Measurements from ENCODE around the gene ASPN. TPM values are rescaled to one million over a fixed set of nuclear protein-coding genes. Genes with fewer than 3 reads are reported as not detected.

ASPN gene
- total RNA-seq, 3 donors from 2014 or later (not counting 1 experiment from before 2014, with no cell fraction given) = not detected

DNA sequence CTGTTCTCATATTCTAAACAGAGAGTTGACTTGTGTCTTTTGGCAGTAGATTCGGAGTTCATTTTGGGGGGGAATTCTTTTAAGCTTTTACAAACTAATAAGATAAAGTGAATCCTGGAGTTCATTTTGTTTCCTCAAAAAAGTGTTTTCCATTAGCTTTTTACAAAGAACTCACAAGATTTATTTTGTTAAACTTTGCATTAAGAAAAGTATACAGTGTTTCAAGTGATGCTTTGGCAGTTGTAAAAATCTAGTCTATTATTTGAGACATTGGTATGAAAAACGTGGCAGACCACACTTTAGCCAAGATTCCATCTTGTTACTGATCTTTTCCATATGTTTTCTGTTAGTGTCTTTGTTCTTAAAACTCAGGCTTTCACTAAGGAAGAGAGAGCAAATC, 56.8 kb downstream of the ASPN start:
- Histone ChIP-seq H3K4me3 (ENCODE audit: low read length) (no peak overlapping the region), H3K4me1 (ENCODE audit: control insufficient read depth, insufficient read depth, low read length) (no peaks in the 10 kb centered on the region), H3K27ac (ENCODE audit: low read length) (no peak overlapping the region), H3K36me3 (ENCODE audit: control insufficient read depth, insufficient read depth, low read length) (no peaks in the 10 kb centered on the region), H3K9me3 (ENCODE audit: control insufficient read depth, insufficient read depth, low read length) (no peaks in the 10 kb centered on the region), H3K27me3 (ENCODE audit: control insufficient read depth, insufficient read depth, low read length) (no peaks in the 10 kb centered on the region)
- TF ChIP-seq, protein P1, sequence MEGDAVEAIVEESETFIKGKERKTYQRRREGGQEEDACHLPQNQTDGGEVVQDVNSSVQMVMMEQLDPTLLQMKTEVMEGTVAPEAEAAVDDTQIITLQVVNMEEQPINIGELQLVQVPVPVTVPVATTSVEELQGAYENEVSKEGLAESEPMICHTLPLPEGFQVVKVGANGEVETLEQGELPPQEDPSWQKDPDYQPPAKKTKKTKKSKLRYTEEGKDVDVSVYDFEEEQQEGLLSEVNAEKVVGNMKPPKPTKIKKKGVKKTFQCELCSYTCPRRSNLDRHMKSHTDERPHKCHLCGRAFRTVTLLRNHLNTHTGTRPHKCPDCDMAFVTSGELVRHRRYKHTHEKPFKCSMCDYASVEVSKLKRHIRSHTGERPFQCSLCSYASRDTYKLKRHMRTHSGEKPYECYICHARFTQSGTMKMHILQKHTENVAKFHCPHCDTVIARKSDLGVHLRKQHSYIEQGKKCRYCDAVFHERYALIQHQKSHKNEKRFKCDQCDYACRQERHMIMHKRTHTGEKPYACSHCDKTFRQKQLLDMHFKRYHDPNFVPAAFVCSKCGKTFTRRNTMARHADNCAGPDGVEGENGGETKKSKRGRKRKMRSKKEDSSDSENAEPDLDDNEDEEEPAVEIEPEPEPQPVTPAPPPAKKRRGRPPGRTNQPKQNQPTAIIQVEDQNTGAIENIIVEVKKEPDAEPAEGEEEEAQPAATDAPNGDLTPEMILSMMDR (IDR thresholded peaks at IDR 0.05) = no peak
- ATAC-seq (no peak), DNase-seq (no peak)
- Mint-ChIP-seq H3K27ac (no peak overlapping the region), H3K9me3 (no peaks in the 10 kb centered on the region), H3K27me3 (ENCODE audit: low read depth in 2 of 2) (no peaks in the 10 kb centered on the region), H3K4me3 (no peak overlapping the region), H3K36me3 (no peaks in the 10 kb centered on the region), H3K4me1 (no peaks in the 10 kb centered on the region)
- intact Hi-C loops (cut with micrococcal nuclease) = no loop called here
- 80% methylated on average over 1 of the region's 2 CpGs for WGBS (ENCODE audit: insufficient coverage)

DNA sequence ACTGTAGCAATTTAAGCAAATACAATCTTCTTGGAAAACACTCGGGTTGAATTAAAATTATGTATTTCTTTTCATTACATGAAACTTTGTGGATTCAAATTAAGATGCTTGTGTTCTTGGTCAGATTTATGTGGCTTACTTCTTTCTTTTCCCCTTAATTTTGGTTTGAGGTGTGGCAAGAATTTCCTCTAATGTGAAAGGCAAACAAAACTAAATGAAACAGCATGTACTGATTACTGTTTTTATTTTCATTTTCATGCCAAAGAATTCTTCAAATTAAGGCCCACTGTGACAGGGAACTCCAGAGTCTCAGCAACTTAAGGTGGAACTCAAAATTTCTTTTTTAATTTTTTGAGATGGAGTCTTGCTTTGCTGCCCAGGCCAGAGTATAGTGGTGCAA, 58.0 kb downstream of the ASPN start, which contains the start of gene OMD:
Gene OMD (minus strand): TSS at position 132 of the 400 bp plus-strand sequence. CDS start 6,913 bp downstream, outside the sequence.
- WGBS (ENCODE audit: insufficient coverage) = no CpG with 5 or more reads among the region's 1 CpG
- H3K4me3 ChIP-seq (ENCODE audit: low read length) = no peak within 1 kb of the TSS
- Mint-ChIP-seq H3K36me3 (no peaks in the 10 kb centered on the region), H3K9me3 (no peaks in the 10 kb centered on the region), H3K27ac (no peak within 1 kb of the TSS), H3K4me3 (no peak within 1 kb of the TSS), H3K27me3 (ENCODE audit: low read depth in 2 of 2) (no peaks in the 10 kb centered on the region), H3K4me1 (no peaks in the 10 kb centered on the region)
- intact Hi-C loops (cut with micrococcal nuclease) = no loop called here
- H3K27me3 ChIP-seq (ENCODE audit: control insufficient read depth, insufficient read depth, low read length) = no peaks in the 10 kb centered on the region
- H3K36me3 ChIP-seq (ENCODE audit: control insufficient read depth, insufficient read depth, low read length) = no peaks in the 10 kb centered on the region
- no peak within 1 kb of the TSS for H3K27ac ChIP-seq (ENCODE audit: low read length)
- no peaks in the 10 kb centered on the region for H3K9me3 ChIP-seq (ENCODE audit: control insufficient read depth, insufficient read depth, low read length)
- DNase-seq (no peak), ATAC-seq (no peak)
- TF ChIP-seq, protein P1 (IDR thresholded peaks at IDR 0.05) = no peak
- no peaks in the 10 kb centered on the region for H3K4me1 ChIP-seq (ENCODE audit: control insufficient read depth, insufficient read depth, low read length)

DNA sequence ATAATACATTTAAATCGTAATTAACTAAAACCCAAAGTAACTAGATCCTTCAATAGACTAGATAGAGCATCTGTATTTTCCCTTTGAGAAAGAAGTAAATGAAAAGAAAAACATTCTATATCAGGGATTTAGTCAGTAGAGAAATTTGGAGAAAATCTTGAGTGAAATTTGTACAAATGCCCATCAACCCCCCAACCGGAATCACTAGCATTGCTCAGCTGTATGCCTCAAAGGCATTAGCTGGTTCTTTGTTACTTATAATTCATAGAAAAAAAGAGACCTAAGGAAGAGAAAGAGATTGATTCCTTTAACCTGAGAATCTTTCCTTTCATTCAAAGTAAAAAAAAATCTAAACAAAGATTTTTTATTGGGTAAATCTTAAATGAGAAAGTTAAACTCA, 58.7 kb downstream of the ASPN start:
- no peak overlapping the region for H3K4me3 Mint-ChIP-seq
- Histone ChIP-seq H3K27me3 (ENCODE audit: control insufficient read depth, insufficient read depth, low read length) (no peaks in the 10 kb centered on the region), H3K9me3 (ENCODE audit: control insufficient read depth, insufficient read depth, low read length) (no peaks in the 10 kb centered on the region), H3K4me1 (ENCODE audit: control insufficient read depth, insufficient read depth, low read length) (no peaks in the 10 kb centered on the region), H3K36me3 (ENCODE audit: control insufficient read depth, insufficient read depth, low read length) (no peaks in the 10 kb centered on the region), H3K4me3 (ENCODE audit: low read length) (no peak overlapping the region), H3K27ac (ENCODE audit: low read length) (no peak overlapping the region)
- intact Hi-C loops (cut with micrococcal nuclease) = no loop called here
- H3K27ac Mint-ChIP-seq = no peak overlapping the region
- H3K9me3 Mint-ChIP-seq = no peaks in the 10 kb centered on the region
- TF ChIP-seq, protein P1 (IDR thresholded peaks at IDR 0.05) = no peak
- no peaks in the 10 kb centered on the region for H3K4me1 Mint-ChIP-seq
- DNase-seq = no peak
- no peaks in the 10 kb centered on the region for H3K27me3 Mint-ChIP-seq (ENCODE audit: low read depth in 2 of 2)
- no CpG with 5 or more reads among the region's 2 CpGs for WGBS (ENCODE audit: insufficient coverage)
- H3K36me3 Mint-ChIP-seq = no peaks in the 10 kb centered on the region
- ATAC-seq = no peak

DNA sequence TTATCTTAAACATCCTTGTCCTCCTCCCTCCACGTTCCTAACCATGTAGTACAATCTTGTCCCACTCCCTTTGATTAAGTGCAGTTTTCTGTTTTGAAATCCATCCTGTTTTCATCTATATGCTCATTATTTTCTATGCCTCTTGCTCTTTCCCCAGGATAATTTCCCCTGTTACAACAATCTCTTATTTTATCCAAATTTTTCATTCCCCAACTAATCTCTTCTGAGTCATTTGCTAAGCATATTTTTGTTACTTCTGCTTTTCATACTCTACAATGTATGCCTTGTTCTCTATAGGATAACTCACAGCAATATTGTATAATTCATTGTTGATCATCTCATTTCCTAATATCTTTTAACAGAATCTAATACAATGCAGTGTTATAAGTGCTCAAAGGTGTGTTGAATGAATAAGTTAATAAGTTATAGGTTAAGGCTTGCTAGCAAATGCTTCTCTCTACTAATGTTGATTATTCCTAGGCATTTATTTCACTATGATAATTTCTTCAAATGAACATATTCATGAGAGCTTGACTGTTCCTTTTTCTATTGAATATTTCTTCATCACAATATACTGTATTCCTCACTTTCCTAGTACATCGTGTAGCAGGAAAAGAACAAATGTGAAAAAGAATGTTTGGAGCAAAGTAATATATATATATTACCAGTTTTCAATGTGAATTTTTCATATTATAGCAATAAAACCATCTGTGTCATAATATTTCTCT, 59.5 kb downstream of the ASPN start:
- H3K27me3 Mint-ChIP-seq (ENCODE audit: low read depth in 2 of 2) = no peaks in the 10 kb centered on the region
- no peak overlapping the region for H3K27ac ChIP-seq (ENCODE audit: low read length)
- no peaks in the 10 kb centered on the region for H3K27me3 ChIP-seq (ENCODE audit: control insufficient read depth, insufficient read depth, low read length)
- no peaks in the 10 kb centered on the region for H3K9me3 ChIP-seq (ENCODE audit: control insufficient read depth, insufficient read depth, low read length)
- intact Hi-C loops (cut with micrococcal nuclease) = no loop called here
- TF ChIP-seq, protein P1 (IDR thresholded peaks at IDR 0.05) = no peak
- H3K36me3 ChIP-seq (ENCODE audit: control insufficient read depth, insufficient read depth, low read length) = no peaks in the 10 kb centered on the region
- H3K36me3 Mint-ChIP-seq = no peaks in the 10 kb centered on the region
- H3K4me3 ChIP-seq (ENCODE audit: low read length) = no peak overlapping the region
- DNase-seq (no peak), ATAC-seq (no peak)
- no peaks in the 10 kb centered on the region for H3K9me3 Mint-ChIP-seq
- H3K27ac Mint-ChIP-seq = no peak overlapping the region
- no peaks in the 10 kb centered on the region for H3K4me1 Mint-ChIP-seq
- H3K4me1 ChIP-seq (ENCODE audit: control insufficient read depth, insufficient read depth, low read length) = no peaks in the 10 kb centered on the region
- WGBS (ENCODE audit: insufficient coverage) = 88% methylated on average over 1 of the region's 2 CpGs
- H3K4me3 Mint-ChIP-seq = no peak overlapping the region

Data from natural killer cell (primary cell).